GM12865 (cell line): ENCODE data around the gene ENO3.

Experiments
- DNase-seq: peaks from one replicate; pipeline ENCODE4 v3.0.0; 2010; ENCODE audit warnings: low read depth
- H3K4me3 ChIP-seq: 2 replicates; pipeline ENCODE4 v1.5.1; 2011; ENCODE audit warnings: mild to moderate bottlenecking, low read depth, low read length, control low read depth
- TF ChIP-seq, protein P1 (sequence below): IDR thresholded peaks from 2 replicates; pipeline ENCODE4 v1.5.1; 2011; ENCODE audit warnings: low read length, control low read depth, low read depth, inconsistent platforms; ENCODE audit not compliant: insufficient read depth; ENCODE audit errors: missing control alignments

ENO3 gene

DNA sequence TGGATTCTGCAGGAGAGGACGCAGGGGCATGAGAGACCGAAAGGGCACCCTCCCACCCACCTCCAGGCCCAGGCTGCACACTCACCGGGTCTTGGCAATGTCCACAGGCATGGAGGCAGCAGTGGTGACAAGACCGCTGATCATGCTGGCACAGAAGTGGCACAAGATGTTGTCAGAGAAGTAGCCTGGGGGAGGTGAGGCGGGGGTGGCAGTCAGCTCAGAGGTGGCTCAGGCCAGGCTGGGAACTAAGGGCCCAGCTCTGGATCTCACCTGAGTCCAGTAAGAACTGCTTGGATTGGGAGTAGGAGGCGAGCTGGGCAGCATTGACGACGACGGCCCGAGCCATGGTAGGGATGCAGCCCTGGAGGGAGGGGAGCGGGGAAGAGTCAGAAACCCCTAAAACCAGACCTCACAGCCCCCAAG lies 12.8 kb upstream of the ENO3 start:
- H3K4me3 ChIP-seq, result no peak overlapping the region
- DNase-seq, result no peak
- TF ChIP-seq, protein P1, sequence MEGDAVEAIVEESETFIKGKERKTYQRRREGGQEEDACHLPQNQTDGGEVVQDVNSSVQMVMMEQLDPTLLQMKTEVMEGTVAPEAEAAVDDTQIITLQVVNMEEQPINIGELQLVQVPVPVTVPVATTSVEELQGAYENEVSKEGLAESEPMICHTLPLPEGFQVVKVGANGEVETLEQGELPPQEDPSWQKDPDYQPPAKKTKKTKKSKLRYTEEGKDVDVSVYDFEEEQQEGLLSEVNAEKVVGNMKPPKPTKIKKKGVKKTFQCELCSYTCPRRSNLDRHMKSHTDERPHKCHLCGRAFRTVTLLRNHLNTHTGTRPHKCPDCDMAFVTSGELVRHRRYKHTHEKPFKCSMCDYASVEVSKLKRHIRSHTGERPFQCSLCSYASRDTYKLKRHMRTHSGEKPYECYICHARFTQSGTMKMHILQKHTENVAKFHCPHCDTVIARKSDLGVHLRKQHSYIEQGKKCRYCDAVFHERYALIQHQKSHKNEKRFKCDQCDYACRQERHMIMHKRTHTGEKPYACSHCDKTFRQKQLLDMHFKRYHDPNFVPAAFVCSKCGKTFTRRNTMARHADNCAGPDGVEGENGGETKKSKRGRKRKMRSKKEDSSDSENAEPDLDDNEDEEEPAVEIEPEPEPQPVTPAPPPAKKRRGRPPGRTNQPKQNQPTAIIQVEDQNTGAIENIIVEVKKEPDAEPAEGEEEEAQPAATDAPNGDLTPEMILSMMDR, result no peak

DNA sequence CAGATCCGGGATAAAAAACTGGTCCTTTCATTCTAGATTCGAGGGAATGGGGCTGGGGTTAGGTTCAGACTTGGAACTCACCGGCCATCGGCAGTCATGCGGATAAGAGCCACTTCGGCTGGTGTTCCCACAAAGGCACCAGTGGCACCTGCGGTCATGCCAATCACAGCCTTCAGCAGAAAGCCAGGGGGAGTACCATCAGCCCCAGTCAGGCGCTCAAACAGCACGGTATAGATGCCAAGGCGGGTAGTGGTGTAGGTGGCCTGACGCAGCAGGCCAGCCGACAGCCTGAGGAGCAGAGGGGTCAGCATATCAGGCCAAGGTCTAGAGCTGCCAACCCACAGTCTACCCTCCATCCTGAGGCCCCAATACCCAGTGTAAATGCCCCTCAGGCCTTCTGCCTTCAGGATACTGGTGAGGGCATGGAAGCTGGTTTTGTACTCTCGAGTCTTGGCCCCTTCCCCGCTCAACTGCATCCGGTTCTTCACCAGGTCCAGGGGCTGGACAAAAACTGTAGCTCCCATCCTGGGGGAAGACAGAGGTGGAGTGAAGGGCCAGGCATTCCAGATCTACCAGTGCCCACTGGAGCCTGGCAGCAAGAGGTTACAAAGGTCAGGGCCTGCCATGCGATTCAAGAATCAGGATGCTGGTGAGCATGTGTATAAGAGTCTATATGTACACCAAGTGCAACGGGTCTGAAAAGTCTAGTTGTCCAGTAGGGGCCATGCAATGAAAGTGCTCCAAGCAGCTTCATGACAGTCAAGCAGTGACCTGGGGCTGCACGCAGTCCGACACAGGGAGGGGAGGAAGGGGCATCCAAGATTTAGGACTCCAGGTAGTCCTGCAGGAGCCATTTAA lies 12.0 kb upstream of the ENO3 start:
- peak overlapping the region; percentile 92 for H3K4me3 ChIP-seq
- TF ChIP-seq, protein P1, result no peak
- DNase-seq, result peak; percentile 50

DNA sequence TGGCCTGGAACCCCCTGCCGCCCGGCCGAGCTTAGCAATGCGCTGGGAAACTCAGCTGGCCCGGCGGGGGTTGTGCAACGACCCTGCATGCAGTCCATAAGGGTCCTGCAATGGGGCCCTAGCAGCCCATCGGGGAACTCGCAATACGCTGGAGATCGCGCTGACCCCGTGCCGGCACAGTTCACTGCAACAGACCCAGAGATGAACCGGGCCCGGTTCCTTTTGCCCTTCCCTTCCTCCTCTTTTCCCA lies 11.4 kb upstream of the ENO3 start:
- TF ChIP-seq, protein P1, result no peak
- peak overlapping the region; percentile 92 for H3K4me3 ChIP-seq
- no peak for DNase-seq

DNA sequence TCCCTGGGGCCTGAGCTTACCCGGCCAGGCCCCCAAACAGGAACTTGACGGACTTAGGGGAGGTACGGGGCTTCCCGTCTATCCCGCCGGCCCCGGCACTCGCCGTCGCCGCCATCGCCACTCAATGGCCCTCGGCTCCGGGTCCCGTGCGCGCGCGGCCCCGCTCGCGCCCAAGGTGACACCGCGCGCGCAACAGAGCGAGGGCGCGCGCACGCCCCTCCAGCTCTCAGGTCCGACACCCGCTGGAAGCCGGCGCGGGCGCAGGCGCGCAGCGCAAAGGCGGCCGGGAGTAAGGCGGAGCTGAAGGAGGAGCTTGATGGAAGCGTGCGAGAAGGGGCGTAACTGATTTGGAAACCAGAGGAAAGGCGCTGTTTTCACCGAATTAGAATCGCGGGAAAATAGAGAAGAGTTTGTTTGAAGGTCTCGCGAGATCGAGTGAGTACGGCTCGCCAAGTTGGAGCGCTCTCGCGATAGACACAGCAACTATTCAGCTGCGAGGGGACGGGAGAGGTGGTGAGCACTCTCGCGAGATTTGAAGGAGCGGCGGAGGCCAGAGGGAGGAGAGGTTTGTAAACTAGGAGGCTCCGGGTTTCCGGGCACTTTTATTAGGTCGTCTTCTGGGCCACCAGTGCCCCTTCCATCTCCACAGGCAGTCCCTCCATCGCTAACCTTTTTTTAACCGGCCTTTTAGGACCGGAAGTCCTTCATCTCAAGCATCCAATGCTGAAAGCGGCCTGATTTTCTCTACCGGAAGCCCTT lies 10.9 kb upstream of the ENO3 start, which contains the start of the genes RNF167 and SLC25A11:
Gene RNF167 (plus strand): TSS at position 473 of the 759 bp plus-strand sequence. CDS start 642 bp downstream, outside the sequence.
Gene SLC25A11 (minus strand): TSS at position 251 of the 759 bp plus-strand sequence. CDS start 136 bp downstream, at position 115.
- H3K4me3 ChIP-seq, result peak within 1 kb of the TSS; percentile 97
- TF ChIP-seq, protein P1, result no peak
- peak; percentile 100 for DNase-seq

DNA sequence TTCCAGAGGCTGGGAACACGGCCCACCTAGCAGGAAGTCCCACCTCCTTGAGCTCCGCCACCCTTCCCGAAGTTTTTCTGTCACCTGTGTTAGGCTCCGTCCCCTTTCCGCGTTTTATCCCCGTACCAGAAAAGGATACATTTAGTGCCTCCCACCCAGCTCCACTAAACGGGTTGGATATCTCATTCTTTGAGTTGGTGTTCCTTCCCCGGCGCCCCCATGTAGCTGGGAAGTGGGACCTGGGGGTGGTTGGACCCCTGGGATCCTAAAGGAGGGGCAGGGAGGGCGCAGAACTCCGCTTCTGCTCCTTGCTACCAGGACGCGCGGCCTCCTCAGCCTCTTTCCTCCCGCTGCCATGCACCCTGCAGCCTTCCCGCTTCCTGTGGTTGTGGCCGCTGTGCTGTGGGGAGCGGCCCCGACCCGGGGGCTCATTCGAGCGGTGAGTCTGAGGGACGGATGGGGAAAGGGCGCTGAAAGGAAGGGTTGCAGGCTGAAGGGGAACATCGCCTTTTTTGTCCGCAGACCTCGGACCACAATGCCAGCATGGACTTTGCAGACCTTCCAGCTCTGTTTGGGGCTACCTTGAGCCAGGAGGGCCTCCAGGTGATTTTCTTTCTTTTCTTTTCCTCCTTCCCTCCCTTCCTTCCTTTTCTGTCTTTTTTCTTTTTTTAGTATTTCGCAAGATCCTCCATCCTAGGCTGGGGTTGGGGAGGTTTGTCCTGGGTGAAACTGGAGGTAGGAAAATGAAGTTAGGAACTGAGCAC lies 10.2 kb upstream of the ENO3 start:
- DNase-seq, result peak; percentile 67
- TF ChIP-seq, protein P1, result no peak
- peak overlapping the region; percentile 97 for H3K4me3 ChIP-seq

DNA sequence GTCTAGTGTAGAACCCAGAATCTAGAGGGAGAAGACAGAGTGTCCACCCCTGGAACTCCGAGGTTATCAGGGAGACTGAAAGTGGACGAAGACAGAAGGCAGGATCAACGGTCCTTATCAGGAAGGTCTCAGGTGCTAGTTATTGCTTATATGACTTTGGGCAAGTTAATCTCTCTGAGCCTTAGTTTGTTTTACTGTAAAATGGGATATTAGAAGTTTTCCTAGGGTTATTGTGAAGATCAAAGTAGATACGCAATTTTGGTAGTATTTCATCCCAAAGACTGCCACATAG lies 9.7 kb upstream of the ENO3 start:
- H3K4me3 ChIP-seq, result peak overlapping the region; percentile 97
- no peak for DNase-seq
- TF ChIP-seq, protein P1, result no peak
